Measurements from ENCODE around the gene ZNF793.

DNA sequence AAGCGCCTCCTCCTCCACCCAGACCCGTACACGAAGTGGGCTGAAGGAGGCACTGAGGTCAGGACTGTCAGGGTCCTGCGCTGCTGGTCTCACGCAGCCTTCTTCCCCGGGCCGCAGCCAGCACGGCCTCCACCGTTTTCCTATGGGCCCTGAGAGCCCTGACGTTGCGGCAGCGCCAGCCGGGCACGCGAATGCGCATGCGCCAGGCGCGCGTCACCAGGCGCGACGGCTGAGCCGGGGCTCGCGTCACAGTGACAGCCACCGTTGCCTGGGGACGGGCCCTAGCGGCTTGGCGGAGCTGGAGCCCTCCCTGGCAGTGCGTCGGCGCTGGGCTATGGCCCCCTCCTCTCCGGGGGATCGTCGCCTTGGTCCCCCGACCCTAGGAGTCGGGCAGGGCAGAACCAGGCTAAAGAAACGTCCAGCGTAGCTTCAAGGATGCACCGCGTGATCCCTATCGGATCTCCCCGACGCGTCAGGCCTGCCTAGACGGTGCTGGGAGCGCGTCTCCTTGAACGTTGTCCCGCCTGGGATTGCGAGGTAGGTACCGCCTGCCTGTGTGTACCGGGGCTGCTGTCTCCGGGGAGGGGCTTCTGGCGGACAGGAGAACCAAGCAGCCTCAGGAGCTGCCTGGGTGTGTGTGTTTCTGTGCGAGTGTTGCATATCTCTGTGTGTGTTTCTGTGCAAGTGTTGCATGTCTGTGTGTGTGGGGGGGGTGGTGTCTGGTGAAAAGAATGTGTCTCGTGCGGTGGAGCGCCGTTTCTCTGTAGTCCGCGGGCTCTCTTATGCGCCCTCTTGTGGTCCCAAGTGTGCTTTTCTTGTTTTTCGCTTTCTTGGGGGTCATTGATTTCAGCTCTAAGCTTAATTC lies 44.6 kb downstream of the ZNF793 start:
- TF ChIP-seq EZH2 (IDR thresholded peaks at IDR 0.05; ENCODE audit: borderline replicate concordance, low read depth, low read length) (no peak), GTF2F1 (IDR thresholded peaks at IDR 0.05; ENCODE audit: low read depth, low read length) (no peak), POLR2AphosphoS5 (IDR thresholded peaks at IDR 0.05; ENCODE audit: control insufficient read depth, insufficient read depth, low read depth, low read length) (no peak), ERF (CRISPR knock-in tag; IDR thresholded peaks at IDR 0.05) (no peak)

All from K562 (cell line).